Suprapubic skin (tissue), 3 donors: ENCODE measurements around the gene HOXB8.

Experiments
- CTCF ChIP-seq, 2 donors: fragments of 200-600 bp in 1 of 2; fragments of 450-650 bp in 1 of 2; sonication (generic) in 1 of 2; IDR thresholded peaks; one replicate each; pipeline ENCODE4 v1.5.1; 2016 to 2019; ENCODE audit warnings: antibody characterized with exemption in 2 of 2, mild to moderate bottlenecking in 1 of 2, moderate library complexity in 1 of 2
- EP300 ChIP-seq: sonication (generic); formaldehyde crosslinking; IDR thresholded peaks from one replicate; pipeline ENCODE4 v1.6.1; 2017; ENCODE audit warnings: antibody characterized with exemption
- POLR2A ChIP-seq, 2 donors: fragments of 450-650 bp; IDR thresholded peaks; one replicate each; pipeline ENCODE4 v1.6.1; 2017; ENCODE audit warnings: antibody characterized with exemption in 2 of 2, mild to moderate bottlenecking in 2 of 2, moderate library complexity in 2 of 2

DNA sequence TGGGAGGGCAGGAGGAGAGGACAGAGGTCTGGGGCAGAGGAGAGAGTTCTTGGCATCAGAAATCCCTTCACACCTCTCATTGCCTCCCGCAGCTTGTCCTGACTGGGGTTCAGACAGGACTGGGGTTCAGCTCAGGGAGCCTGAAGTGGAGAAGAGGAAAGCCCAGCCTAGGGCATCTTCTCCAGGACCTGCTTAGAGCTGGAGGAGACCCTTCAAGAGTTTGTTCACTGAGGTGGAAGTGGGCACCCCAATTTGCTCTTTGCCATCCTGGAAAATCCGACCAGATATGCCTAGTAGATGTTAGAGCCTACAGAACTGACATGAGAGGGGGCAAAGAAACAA, 27.0 kb downstream of the HOXB8 start:
- TF ChIP-seq EP300, result no peak
- TF ChIP-seq CTCF (IDR thresholded peaks at IDR 0.05), result no peak
- TF ChIP-seq POLR2A (IDR thresholded peaks at IDR 0.05), result no peak
